GM23248 (cell line): ENCODE measurements around the gene SYNJ1. TPM values are rescaled to one million over a fixed set of nuclear protein-coding genes. Genes with fewer than 3 reads are reported as not detected.

Experiments
- DNase-seq: peaks from one replicate; pipeline ENCODE4 v3.0.0-alpha.2; 2015
- H2AFZ ChIP-seq: fragments of 200-600 bp; sonication (generic); 2 replicates; pipeline ENCODE4 v1.6.1; 2016; ENCODE audit warnings: antibody characterized with exemption
- H3F3A ChIP-seq: fragments of 200-600 bp; sonication (generic); 2 replicates; pipeline ENCODE4 v1.6.1; 2016; ENCODE audit warnings: mild to moderate bottlenecking, antibody characterized with exemption, mixed run types; ENCODE audit not compliant: insufficient read depth
- H3K27ac ChIP-seq: fragments of 200-600 bp; sonication (generic); 2 replicates; pipeline ENCODE4 v1.5.1; 2016; ENCODE audit warnings: mild to moderate bottlenecking
- H3K27me3 ChIP-seq: fragments of 200-600 bp; sonication (generic); replicated peaks from 2 replicates; pipeline ENCODE4 v1.6.1; 2016; ENCODE audit warnings: mild to moderate bottlenecking; ENCODE audit not compliant: insufficient read depth
- H3K36me3 ChIP-seq: fragments of 200-600 bp; sonication (generic); 2 replicates; pipeline ENCODE4 v1.6.1; 2016; ENCODE audit warnings: low read depth, mild to moderate bottlenecking
- H3K4me1 ChIP-seq: fragments of 200-600 bp; sonication (generic); 2 replicates; pipeline ENCODE4 v1.6.1; 2016; ENCODE audit warnings: mild to moderate bottlenecking; ENCODE audit not compliant: insufficient read depth
- H3K4me2 ChIP-seq: fragments of 200-600 bp; sonication (generic); one replicate; pipeline ENCODE4 v1.6.1; 2016; ENCODE audit warnings: mild to moderate bottlenecking; ENCODE audit not compliant: unreplicated experiment
- H3K4me3 ChIP-seq: fragments of 200-600 bp; sonication (generic); 2 replicates; pipeline ENCODE4 v1.5.1; 2016; ENCODE audit warnings: mild to moderate bottlenecking
- H3K79me2 ChIP-seq: fragments of 200-600 bp; sonication (generic); 2 replicates; pipeline ENCODE4 v1.6.1; 2016; ENCODE audit warnings: mild to moderate bottlenecking; ENCODE audit not compliant: insufficient read depth
- H3K9ac ChIP-seq: fragments of 200-600 bp; sonication (generic); 2 replicates; pipeline ENCODE4 v1.6.1; 2016; ENCODE audit warnings: mild to moderate bottlenecking
- H3K9me2 ChIP-seq: fragments of 200-600 bp; sonication (generic); 2 replicates; pipeline ENCODE4 v1.6.1; 2016; ENCODE audit warnings: mixed run types, mild to moderate bottlenecking, moderate library complexity; ENCODE audit not compliant: insufficient read depth
- H3K9me3 ChIP-seq: fragments of 200-600 bp; sonication (generic); one replicate; pipeline ENCODE4 v1.6.1; 2017; ENCODE audit warnings: low read depth
- H4K20me1 ChIP-seq: fragments of 200-600 bp; sonication (generic); 2 replicates; pipeline ENCODE4 v1.6.0; 2016; ENCODE audit not compliant: insufficient read depth
- EZH2 ChIP-seq: fragments of 200-600 bp; sonication (generic); IDR thresholded peaks from 2 replicates; pipeline ENCODE4 v1.6.1; 2018; ENCODE audit warnings: antibody characterized with exemption, mild to moderate bottlenecking; ENCODE audit not compliant: insufficient read depth, poor library complexity, severe bottlenecking
- EZH2phosphoT487 ChIP-seq: fragments of 200-600 bp; sonication (generic); IDR thresholded peaks from 2 replicates; pipeline ENCODE4 v1.6.1; 2018; ENCODE audit warnings: antibody characterized with exemption, moderate library complexity, mild to moderate bottlenecking, low read depth; ENCODE audit not compliant: insufficient read depth
- WGBS, 2 experiments: methylation state at CpG; one replicate each; pipeline ENCODE4 v1.1.6; 2015 to 2017; ENCODE audit warnings: low lambda C conversion rate in 2 of 2, low coverage in 1 of 2; ENCODE audit errors: missing lambda C conversion rate in 2 of 2; 5-methylcytosine and 5-hydroxymethylcytosine counted together
- in situ Hi-C: fragments of 300-500 bp; cut with MboI; formaldehyde crosslinking; loops from 2 replicates; pipeline ENCODE4 v1.15.0; 2020
- polyA plus RNA-seq: library from polyadenylated mRNA; unstranded; fragments of >200 nt; fragmentation: Nextera tagmentation; extraction: Ambion mirVana; gene quantifications from 2 replicates; pipeline ENCODE4 v1.2.1, GENCODE V29; 2016
- total RNA-seq: library from RNA; depleted of rRNA; stranded (reverse); fragments of >200 nt; shearing (Covaris generic); gene quantifications from 2 replicates; pipeline ENCODE4 v1.2.3, GENCODE V29; 2014

SYNJ1 gene
- total and polyA plus RNA-seq, 2 experiments from 2014 or later, result 4.6 to 5.0 TPM

- WGBS, 2 experiments, result 98 to 99% methylated on average over 4 of the region's 4 CpGs
- in situ Hi-C loops, result no loop called here
- H3K4me2 ChIP-seq, result no peak overlapping the region
These were observed 15.2 kb downstream of the SYNJ1 start for GRCh38 chr21:32712641-32713040.

GRCh38 chr21:32712043-32712442, 15.8 kb downstream of the SYNJ1 start:
- Histone ChIP-seq H4K20me1 (no peaks in the 10 kb centered on the region), H3K4me1 (no peaks in the 10 kb centered on the region), H3K4me3 (no peak overlapping the region), H3K79me2 (peaks cover 43% of the 10 kb centered on the region), H3K27ac (no peak overlapping the region), H2AFZ (no peak overlapping the region), H3K27me3 (no peaks in the 10 kb centered on the region), H3K9ac (no peak overlapping the region), H3K9me2 (no peaks in the 10 kb centered on the region), H3F3A (no peaks in the 10 kb centered on the region), H3K4me2 (no peak overlapping the region), H3K36me3 (no peaks in the 10 kb centered on the region), H3K9me3 (no peaks in the 10 kb centered on the region)
- DNase-seq, result no peak
- in situ Hi-C loops, result no loop called here
- TF ChIP-seq EZH2phosphoT487 (no peak), EZH2 (no peak)

More at GRCh38 chr21:32712641-32713040, 15.2 kb downstream of the SYNJ1 start:
- Histone ChIP-seq H3K9me3 (no peaks in the 10 kb centered on the region), H3K9me2 (no peaks in the 10 kb centered on the region), H3K79me2 (peaks cover 48% of the 10 kb centered on the region), H3K4me3 (no peak overlapping the region), H3K9ac (no peak overlapping the region), H4K20me1 (no peaks in the 10 kb centered on the region), H3K27me3 (no peaks in the 10 kb centered on the region), H2AFZ (no peak overlapping the region), H3K36me3 (no peaks in the 10 kb centered on the region), H3K4me1 (no peaks in the 10 kb centered on the region), H3K27ac (no peak overlapping the region), H3F3A (no peaks in the 10 kb centered on the region)
- TF ChIP-seq EZH2phosphoT487, result no peak
- TF ChIP-seq EZH2, result no peak
- no peak for DNase-seq

- H3K27me3 ChIP-seq, result no peaks in the 10 kb centered on the region
- H3K36me3 ChIP-seq, result no peaks in the 10 kb centered on the region
- no peaks in the 10 kb centered on the region for H3K4me1 ChIP-seq
- TF ChIP-seq EZH2, result no peak
- no peak for TF ChIP-seq EZH2phosphoT487
- no peak overlapping the region for H3K27ac ChIP-seq
- H3K9ac ChIP-seq, result no peak overlapping the region
- H3K9me3 ChIP-seq, result no peaks in the 10 kb centered on the region
- no peak overlapping the region for H3K4me2 ChIP-seq
- no peak overlapping the region for H3K4me3 ChIP-seq
- no peak overlapping the region for H2AFZ ChIP-seq
- H3F3A ChIP-seq, result no peaks in the 10 kb centered on the region
- in situ Hi-C loops, result no loop called here
- no peaks in the 10 kb centered on the region for H4K20me1 ChIP-seq
- WGBS, 2 experiments, result 85 to 100% methylated on average over 4 of the region's 4 CpGs
- no peaks in the 10 kb centered on the region for H3K9me2 ChIP-seq
- peaks cover 44% of the 10 kb centered on the region for H3K79me2 ChIP-seq
- no peak for DNase-seq
These were observed 16.8 kb downstream of the SYNJ1 start for GRCh38 chr21:32710987-32711386.

GRCh38 chr21:32710069-32710784, 17.6 kb downstream of the SYNJ1 start:
- no peaks in the 10 kb centered on the region for H3K36me3 ChIP-seq
- H3K79me2 ChIP-seq, result peaks cover 52% of the 10 kb centered on the region
- H3K27ac ChIP-seq, result no peak overlapping the region
- no peaks in the 10 kb centered on the region for H3K9me3 ChIP-seq
- H3K27me3 ChIP-seq, result no peaks in the 10 kb centered on the region
- no peak overlapping the region for H3K4me2 ChIP-seq
- H3K9ac ChIP-seq, result no peak overlapping the region
- H3K9me2 ChIP-seq, result no peaks in the 10 kb centered on the region
- no peaks in the 10 kb centered on the region for H4K20me1 ChIP-seq
- TF ChIP-seq EZH2phosphoT487 (no peak), EZH2 (no peak)
- WGBS, 2 experiments, result 74 to 84% methylated on average over 4 of the region's 4 CpGs
- no peak overlapping the region for H3K4me3 ChIP-seq
- no peak overlapping the region for H2AFZ ChIP-seq
- in situ Hi-C loops, result no loop called here
- H3K4me1 ChIP-seq, result no peaks in the 10 kb centered on the region
- no peaks in the 10 kb centered on the region for H3F3A ChIP-seq
- no peak for DNase-seq
